Gastroesophageal sphincter (tissue), 3 donors: ENCODE measurements around the gene SERTAD1.

Experiments used
- EP300 ChIP-seq: sonication (generic); formaldehyde crosslinking; IDR thresholded peaks from one replicate; pipeline ENCODE4 v1.6.1; 2017; ENCODE audit warnings: antibody characterized with exemption, mild to moderate bottlenecking
- TF ChIP-seq, protein P1 (sequence below), 4 experiments: fragments of 200-600 bp in 2 of 4; fragments of 450-650 bp in 2 of 4; sonication (generic) in 1 of 4; IDR thresholded peaks; one replicate each; pipeline ENCODE4 v1.5.1; 2017 to 2019; ENCODE audit warnings: antibody characterized with exemption in 4 of 4, mild to moderate bottlenecking in 2 of 4, moderate library complexity in 2 of 4

DNA sequence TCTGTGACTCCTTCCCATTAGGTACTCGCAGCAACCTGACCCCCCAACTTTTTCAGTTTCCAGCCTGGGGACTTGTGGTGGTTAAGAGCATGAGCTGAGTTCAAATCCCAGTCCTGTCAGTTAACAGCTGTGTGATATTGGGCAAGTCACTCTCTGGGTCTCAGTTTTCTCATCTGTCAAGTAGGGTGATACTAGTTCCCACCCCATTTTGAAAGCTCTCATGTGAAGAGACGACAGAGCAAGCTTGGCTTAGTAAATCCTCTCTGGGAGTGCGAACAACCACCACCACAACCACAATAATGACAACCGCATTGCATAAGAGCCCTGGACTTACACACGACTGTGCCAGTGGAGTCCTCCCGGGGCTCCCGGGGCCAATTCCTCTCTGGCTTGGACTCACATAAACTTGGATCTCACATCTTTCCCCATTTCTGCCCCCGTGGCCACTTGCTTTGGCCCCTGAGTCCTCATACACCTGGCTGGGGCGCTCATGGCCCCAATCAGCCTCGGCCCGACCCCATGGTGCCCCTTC lies 39.3 kb upstream of the SERTAD1 start:
- no peak for TF ChIP-seq EP300
- TF ChIP-seq, protein P1, sequence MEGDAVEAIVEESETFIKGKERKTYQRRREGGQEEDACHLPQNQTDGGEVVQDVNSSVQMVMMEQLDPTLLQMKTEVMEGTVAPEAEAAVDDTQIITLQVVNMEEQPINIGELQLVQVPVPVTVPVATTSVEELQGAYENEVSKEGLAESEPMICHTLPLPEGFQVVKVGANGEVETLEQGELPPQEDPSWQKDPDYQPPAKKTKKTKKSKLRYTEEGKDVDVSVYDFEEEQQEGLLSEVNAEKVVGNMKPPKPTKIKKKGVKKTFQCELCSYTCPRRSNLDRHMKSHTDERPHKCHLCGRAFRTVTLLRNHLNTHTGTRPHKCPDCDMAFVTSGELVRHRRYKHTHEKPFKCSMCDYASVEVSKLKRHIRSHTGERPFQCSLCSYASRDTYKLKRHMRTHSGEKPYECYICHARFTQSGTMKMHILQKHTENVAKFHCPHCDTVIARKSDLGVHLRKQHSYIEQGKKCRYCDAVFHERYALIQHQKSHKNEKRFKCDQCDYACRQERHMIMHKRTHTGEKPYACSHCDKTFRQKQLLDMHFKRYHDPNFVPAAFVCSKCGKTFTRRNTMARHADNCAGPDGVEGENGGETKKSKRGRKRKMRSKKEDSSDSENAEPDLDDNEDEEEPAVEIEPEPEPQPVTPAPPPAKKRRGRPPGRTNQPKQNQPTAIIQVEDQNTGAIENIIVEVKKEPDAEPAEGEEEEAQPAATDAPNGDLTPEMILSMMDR (IDR thresholded peaks at IDR 0.05): no peak
